Thyroid gland (tissue), 4 donors: ENCODE data around the gene STK33.

ENCODE experiments used
- POLR2A ChIP-seq, 2 donors: fragments of 450-650 bp; IDR thresholded peaks; one replicate each; pipeline ENCODE4 v1.6.1; 2017; ENCODE audit warnings: antibody characterized with exemption in 2 of 2, mild to moderate bottlenecking in 2 of 2, moderate library complexity in 1 of 2
- TF ChIP-seq, protein P1 (sequence below), 6 experiments: fragments of 200-600 bp in 3 of 6; fragments of 450-650 bp in 3 of 6; sonication (generic) in 3 of 6; IDR thresholded peaks; one replicate each; pipeline ENCODE4 v1.5.1; 2016 to 2019; ENCODE audit warnings: antibody characterized with exemption in 6 of 6, mild to moderate bottlenecking in 2 of 6, inconsistent platforms in 1 of 6, moderate library complexity in 1 of 6

- TF ChIP-seq, protein P1, sequence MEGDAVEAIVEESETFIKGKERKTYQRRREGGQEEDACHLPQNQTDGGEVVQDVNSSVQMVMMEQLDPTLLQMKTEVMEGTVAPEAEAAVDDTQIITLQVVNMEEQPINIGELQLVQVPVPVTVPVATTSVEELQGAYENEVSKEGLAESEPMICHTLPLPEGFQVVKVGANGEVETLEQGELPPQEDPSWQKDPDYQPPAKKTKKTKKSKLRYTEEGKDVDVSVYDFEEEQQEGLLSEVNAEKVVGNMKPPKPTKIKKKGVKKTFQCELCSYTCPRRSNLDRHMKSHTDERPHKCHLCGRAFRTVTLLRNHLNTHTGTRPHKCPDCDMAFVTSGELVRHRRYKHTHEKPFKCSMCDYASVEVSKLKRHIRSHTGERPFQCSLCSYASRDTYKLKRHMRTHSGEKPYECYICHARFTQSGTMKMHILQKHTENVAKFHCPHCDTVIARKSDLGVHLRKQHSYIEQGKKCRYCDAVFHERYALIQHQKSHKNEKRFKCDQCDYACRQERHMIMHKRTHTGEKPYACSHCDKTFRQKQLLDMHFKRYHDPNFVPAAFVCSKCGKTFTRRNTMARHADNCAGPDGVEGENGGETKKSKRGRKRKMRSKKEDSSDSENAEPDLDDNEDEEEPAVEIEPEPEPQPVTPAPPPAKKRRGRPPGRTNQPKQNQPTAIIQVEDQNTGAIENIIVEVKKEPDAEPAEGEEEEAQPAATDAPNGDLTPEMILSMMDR (IDR thresholded peaks at IDR 0.05), result no peak
- no peak for TF ChIP-seq POLR2A (IDR thresholded peaks at IDR 0.05)
These were observed 9.5 kb downstream of the STK33 start for GRCh38 chr11:8584511-8584910.
